ENCODE data around the gene AIP.

DNA sequence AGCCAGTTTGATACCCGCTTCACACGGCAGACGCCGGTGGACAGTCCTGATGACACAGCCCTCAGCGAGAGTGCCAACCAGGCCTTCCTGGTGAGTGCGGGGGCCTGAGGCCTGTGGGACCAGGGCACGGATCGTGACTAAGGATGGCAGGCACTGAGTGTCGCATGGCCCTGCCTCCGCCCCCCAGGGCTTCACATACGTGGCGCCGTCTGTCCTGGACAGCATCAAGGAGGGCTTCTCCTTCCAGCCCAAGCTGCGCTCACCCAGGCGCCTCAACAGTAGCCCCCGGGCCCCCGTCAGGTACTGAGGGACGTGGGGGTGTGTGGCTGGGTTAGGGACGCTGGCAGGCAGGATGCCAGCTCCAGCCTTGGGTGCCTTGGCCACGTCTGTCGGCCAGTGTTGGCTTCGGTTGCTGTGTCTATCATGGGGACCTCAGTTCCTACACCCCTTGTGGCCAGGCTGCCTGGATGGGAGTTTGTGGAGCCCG lies 48.4 kb upstream of the AIP start:
- TF ChIP-seq CTCF (IDR thresholded peaks at IDR 0.05) (no peak), POLR2A (IDR thresholded peaks at IDR 0.05) (no peak)
